ENCODE results near the gene CDH1.

Gene CDH1

GRCh38 chr16:68732042-68732680 lies 4.9 kb upstream of the CDH1 start:
- no peak for DNase-seq

GRCh38 chr16:68732741-68733399 lies 4.2 kb upstream of the CDH1 start:
- DNase-seq, result no peak

- DNase-seq, result no peak
Measured at GRCh38 chr16:68733570-68733969, 3.5 kb upstream of the CDH1 start.

- DNase-seq, result no peak
Measured at GRCh38 chr16:68734782-68735181, 2.3 kb upstream of the CDH1 start.

GRCh38 chr16:68736561-68736960 lies 531 bp upstream of the CDH1 start:
- no peak for DNase-seq

- DNase-seq, result no peak
Measured at GRCh38 chr16:68737730-68738629, 888 bp downstream of the CDH1 start.

- DNase-seq, result no peak
Measured at GRCh38 chr16:68739964-68740627, 3.0 kb downstream of the CDH1 start.

GRCh38 chr16:68740628-68741346 lies 3.7 kb downstream of the CDH1 start:
- DNase-seq, result no peak

GRCh38 chr16:68743664-68744063 lies 6.6 kb downstream of the CDH1 start:
- DNase-seq, result no peak

- DNase-seq, result no peak
Measured at GRCh38 chr16:68744744-68745280, 7.7 kb downstream of the CDH1 start.

- no peak for DNase-seq
Measured at GRCh38 chr16:68746951-68747350, 9.9 kb downstream of the CDH1 start.

GRCh38 chr16:68749432-68749831 lies 12.3 kb downstream of the CDH1 start:
- DNase-seq, result no peak

GRCh38 chr16:68750193-68750695 lies 13.2 kb downstream of the CDH1 start:
- no peak for DNase-seq

GRCh38 chr16:68751160-68751559 lies 14.1 kb downstream of the CDH1 start:
- DNase-seq, result no peak

GRCh38 chr16:68752602-68753001 lies 15.5 kb downstream of the CDH1 start:
- peak in 1 of 5 donors; percentile 76 for DNase-seq

GRCh38 chr16:68754084-68754792 lies 17.1 kb downstream of the CDH1 start:
- no peak for DNase-seq

- peak in 1 of 5 donors; percentile 89 for DNase-seq
Measured at GRCh38 chr16:68756239-68756915, 19.3 kb downstream of the CDH1 start.

- DNase-seq, result no peak
Measured at GRCh38 chr16:68757625-68757935, 20.5 kb downstream of the CDH1 start.

GRCh38 chr16:68759062-68759461 lies 22.0 kb downstream of the CDH1 start:
- DNase-seq, result no peak

- peak in 1 of 5 donors; percentile 74 for DNase-seq
Measured at GRCh38 chr16:68760671-68761275, 23.7 kb downstream of the CDH1 start.

All from T-helper 1 cell (primary cell).